Measurements from ENCODE around the gene TRIO. TPM values are rescaled to one million over a fixed set of nuclear protein-coding genes. Genes with fewer than 3 reads are reported as not detected.

Gene TRIO
- total RNA-seq (2013; cell fraction: nucleolus; rRNA removed): 1,689 and 1,819 TPM in 2 replicates
- total RNA-seq (2014; rRNA removed): 49.0 and 50.6 TPM in 2 replicates
- 48.9 and 56.3 TPM in 2 replicates for total RNA-seq (2014; rRNA removed; fragmentation: Illumina TruSeq; extraction: Trizol)
- 87.3 and 96.4 TPM in 2 replicates for total RNA-seq (2021)
- polyA plus RNA-seq (2011; ENCODE audit: low read depth): 62.6 TPM
- polyA plus RNA-seq (2011; rRNA removed): 67.6 and 71.9 TPM in 2 replicates
- 46.8 and 51.7 TPM in 2 replicates for polyA plus RNA-seq (2011; cell fraction: cytosol; rRNA removed)
- polyA plus RNA-seq (2011; cell fraction: nucleus; rRNA removed): 366 and 390 TPM in 2 replicates
- 54.9 and 67.5 TPM in 2 replicates for polyA plus RNA-seq (2012)
- polyA plus RNA-seq (2014; fragmentation: Illumina TruSeq; extraction: Trizol): 41.3 and 57.2 TPM in 2 replicates
- 1 to 10 TPM; 5.1 to 5.8 TPM for polyA plus RNA-seq (2014; fragmentation: Nextera tagmentation; extraction: Ambion mirVana)
- 40.2 and 49.4 TPM in 2 replicates for polyA plus RNA-seq (2014; rRNA removed)
- 10 to 100 TPM in 1 of 2 experiments, 1 to 10 TPM in 1; 10.0 to 11.2 TPM for polyA plus RNA-seq (2016; fragmentation: Nextera tagmentation; extraction: Ambion mirVana)
- polyA minus RNA-seq (2011; rRNA and poly(A)+ RNA removed): 414 and 436 TPM in 2 replicates
- polyA minus RNA-seq (2011; cell fraction: cytosol; rRNA and poly(A)+ RNA removed): 45.6 and 49.8 TPM in 2 replicates
- polyA minus RNA-seq (2011; cell fraction: nucleus; rRNA and poly(A)+ RNA removed): 344 and 514 TPM in 2 replicates
- percentile 95 among the genes with signal in this experiment for Bru-seq, nascent RNA
- BruChase-seq, experiment 1, labeled RNA remaining after a 6-hour chase: percentile 93 among the genes with signal in this experiment
- percentile 93 among the genes with signal in this experiment for BruChase-seq, experiment 2, labeled RNA remaining after a 2-hour chase
- long read RNA-seq, experiment 1: 0 reads
- long read RNA-seq, experiment 2, partial matches to known transcripts: 6 of 18 reads
- long read RNA-seq, experiment 2, other reads (novel, unspliced or antisense): 10 of 18 reads

DNA sequence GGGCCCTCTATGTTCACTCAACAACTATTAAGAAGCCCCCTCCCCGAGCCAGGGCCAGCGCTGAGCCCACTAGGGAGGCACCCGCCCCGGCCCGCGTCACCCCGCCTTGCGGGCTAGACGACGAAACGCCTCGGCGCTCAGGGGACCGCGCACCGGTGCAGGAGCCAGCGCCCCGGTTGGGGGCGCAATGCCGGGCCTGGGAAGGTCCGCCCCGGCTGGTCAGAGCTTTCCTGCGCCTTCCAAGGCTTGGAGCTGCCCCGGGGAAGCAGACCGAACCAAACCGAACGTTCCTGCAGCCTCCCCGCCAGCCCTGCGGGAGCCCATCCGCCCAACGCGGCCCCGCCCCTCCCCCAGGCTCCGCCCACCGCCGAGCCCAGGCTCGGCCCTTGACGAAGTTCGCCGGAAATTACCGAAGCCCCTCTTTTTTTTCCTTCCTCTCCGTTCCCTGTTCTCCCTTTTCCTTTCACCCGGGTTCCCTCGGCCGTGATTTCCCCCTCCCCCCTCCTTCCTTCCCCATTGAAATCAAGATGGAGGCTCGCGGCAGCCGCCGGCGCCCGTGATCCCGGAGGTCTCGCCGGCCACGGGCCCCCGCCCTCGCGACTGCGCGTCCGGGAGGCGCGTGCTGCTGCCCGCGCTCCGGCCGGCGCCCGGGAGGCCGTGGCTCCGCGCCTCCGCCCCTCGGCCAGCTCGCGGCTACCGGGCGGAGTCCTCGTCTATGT is at the start of gene TRIO:
TRIO (plus strand) TSS at position 516 of the 719 bp plus-strand sequence. CDS start 384 bp downstream, outside the sequence.
- H3K4me3 ChIP-seq: peak within 1 kb of the TSS; percentile 100
- DNase-seq (ENCODE audit: low read depth, low spot score): no peak
- WGBS (ENCODE audit: insufficient coverage, insufficient replicate concordance, low lambda C conversion rate, missing lambda C conversion rate): 1% methylated on average over 34 of the region's 79 CpGs
- no peaks in the 10 kb centered on the region; the same call in 2 of the 3 replicates for H3K9me3 ChIP-seq (replicated peaks; ENCODE audit: control insufficient read depth, insufficient read depth, low read length)
- peak within 1 kb of the TSS; percentile 84 for H3K9ac ChIP-seq (ENCODE audit: control insufficient read depth, insufficient read depth, low read length)
- peak within 1 kb of the TSS; percentile 74 for H2AFZ ChIP-seq (ENCODE audit: control insufficient read depth, low read depth, low read length)
- BruUV-seq (replicated peaks): no TSS peak
- peak; percentile 74 for FAIRE-seq
- ChIA-PET RAD21 (ENCODE audit: unreplicated experiment) (interaction anchor here (0.7 to 17.7 kb wide), 10 partner anchors 13 to 525 kb away, joined by 3 to 373 read pairs (median 6); no protein-coding TSS in a partner anchor), POLR2A (interaction anchor here (1.0 to 22.7 kb wide), 7 partner anchors 12 to 105 kb away, joined by 3 to 347 read pairs (median 7); no protein-coding TSS in a partner anchor), SMC1A (ENCODE audit: uncharacterized antibody, unreplicated experiment) (interaction anchor here (0.7 to 13.1 kb wide), 4 partner anchors 34 to 273 kb away, joined by 3 to 225 read pairs (median 16); no protein-coding TSS in a partner anchor), CTCF (interaction anchor here (0.6 to 1.8 kb wide), 8 partner anchors 17 to 725 kb away, joined by 3 to 8 read pairs (median 4); no protein-coding TSS in a partner anchor)
- in situ Hi-C loops (cut with MboI): no loop called here
- peak within 1 kb of the TSS; percentile 70 for H3K27ac ChIP-seq (ENCODE audit: control insufficient read depth, insufficient read depth)
- peaks cover 46% of the 10 kb centered on the region for H3K79me2 ChIP-seq (ENCODE audit: control insufficient read depth, insufficient read depth, low read length)
- peaks cover 14% of the 10 kb centered on the region for H3K4me1 ChIP-seq (ENCODE audit: control insufficient read depth, insufficient read depth, low read length)
- peak within 1 kb of the TSS; percentile 64 for H3K4me2 ChIP-seq (ENCODE audit: control insufficient read depth, insufficient read depth)
- intact Hi-C loops (cut with micrococcal nuclease; ENCODE audit: unreplicated experiment): loop anchor here (1.0 kb wide), 1 partner anchor 34 kb away; no protein-coding TSS in a partner anchor
- no peaks in the 10 kb centered on the region for H4K20me1 ChIP-seq (ENCODE audit: control insufficient read depth, insufficient read depth)
- no peaks in the 10 kb centered on the region for H3K36me3 ChIP-seq (ENCODE audit: control insufficient read depth in 2 of 2, insufficient read depth in 2 of 2, low read length in 1 of 2)
- H3K27me3 ChIP-seq (replicated peaks in 1 of 2; ENCODE audit: control insufficient read depth in 2 of 2, insufficient read depth in 2 of 2, low read length in 1 of 2): no peaks in the 10 kb centered on the region
- ATAC-seq: peak; percentile 63
- TF ChIP-seq BHLHE40 (IDR thresholded peaks at IDR 0.05; ENCODE audit: borderline replicate concordance in 1 of 2, low read depth in 2 of 2, low read length in 1 of 2): peak; percentile 64 to 88; a peak in 3 of 4 replicates
- peak; percentile 12; the same call in 1 of the 2 replicates for TF ChIP-seq CREM (IDR thresholded peaks at IDR 0.05; ENCODE audit: low read depth)
- peak; percentile 77 for TF ChIP-seq IKZF1 (conservative IDR thresholded peaks at IDR 0.05)
- no peak for TF ChIP-seq RUNX3 (IDR thresholded peaks at IDR 0.05; ENCODE audit: low read length)
- no peak; the same call in 1 of the 2 replicates for TF ChIP-seq CREB1 (IDR thresholded peaks at IDR 0.05; ENCODE audit: low read depth)
- peak; percentile 27; the same call in 1 of the 2 replicates for TF ChIP-seq PML (IDR thresholded peaks at IDR 0.05; ENCODE audit: low read length)
- peak; percentile 84 for TF ChIP-seq ZSCAN29 (IDR thresholded peaks at IDR 0.05)
- peak; percentile 59 for TF ChIP-seq LARP7 (IDR thresholded peaks at IDR 0.05)
- TF ChIP-seq, protein P1, sequence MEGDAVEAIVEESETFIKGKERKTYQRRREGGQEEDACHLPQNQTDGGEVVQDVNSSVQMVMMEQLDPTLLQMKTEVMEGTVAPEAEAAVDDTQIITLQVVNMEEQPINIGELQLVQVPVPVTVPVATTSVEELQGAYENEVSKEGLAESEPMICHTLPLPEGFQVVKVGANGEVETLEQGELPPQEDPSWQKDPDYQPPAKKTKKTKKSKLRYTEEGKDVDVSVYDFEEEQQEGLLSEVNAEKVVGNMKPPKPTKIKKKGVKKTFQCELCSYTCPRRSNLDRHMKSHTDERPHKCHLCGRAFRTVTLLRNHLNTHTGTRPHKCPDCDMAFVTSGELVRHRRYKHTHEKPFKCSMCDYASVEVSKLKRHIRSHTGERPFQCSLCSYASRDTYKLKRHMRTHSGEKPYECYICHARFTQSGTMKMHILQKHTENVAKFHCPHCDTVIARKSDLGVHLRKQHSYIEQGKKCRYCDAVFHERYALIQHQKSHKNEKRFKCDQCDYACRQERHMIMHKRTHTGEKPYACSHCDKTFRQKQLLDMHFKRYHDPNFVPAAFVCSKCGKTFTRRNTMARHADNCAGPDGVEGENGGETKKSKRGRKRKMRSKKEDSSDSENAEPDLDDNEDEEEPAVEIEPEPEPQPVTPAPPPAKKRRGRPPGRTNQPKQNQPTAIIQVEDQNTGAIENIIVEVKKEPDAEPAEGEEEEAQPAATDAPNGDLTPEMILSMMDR (IDR thresholded peaks at IDR 0.05 in 2 of 3, conservative IDR thresholded peaks at IDR 0.05 in 1 of 3; ENCODE audit: control insufficient read depth in 2 of 3, extremely low read depth in 1 of 3, insufficient read depth in 1 of 3, low read depth in 3 of 3, low read length in 3 of 3): peak; percentile 44 to 56 (median 53); a peak in 5 of 6 replicates
- TF ChIP-seq, protein P2, sequence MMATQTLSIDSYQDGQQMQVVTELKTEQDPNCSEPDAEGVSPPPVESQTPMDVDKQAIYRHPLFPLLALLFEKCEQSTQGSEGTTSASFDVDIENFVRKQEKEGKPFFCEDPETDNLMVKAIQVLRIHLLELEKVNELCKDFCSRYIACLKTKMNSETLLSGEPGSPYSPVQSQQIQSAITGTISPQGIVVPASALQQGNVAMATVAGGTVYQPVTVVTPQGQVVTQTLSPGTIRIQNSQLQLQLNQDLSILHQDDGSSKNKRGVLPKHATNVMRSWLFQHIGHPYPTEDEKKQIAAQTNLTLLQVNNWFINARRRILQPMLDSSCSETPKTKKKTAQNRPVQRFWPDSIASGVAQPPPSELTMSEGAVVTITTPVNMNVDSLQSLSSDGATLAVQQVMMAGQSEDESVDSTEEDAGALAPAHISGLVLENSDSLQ (IDR thresholded peaks at IDR 0.05): 0 out of 2 replicates have a peak, but pooled peaks have one; percentile 19
- peak; percentile 61; the same call in 1 of the 2 replicates for TF ChIP-seq POLR2AphosphoS5 (IDR thresholded peaks at IDR 0.05; ENCODE audit: low read length)
- no peak for TF ChIP-seq SP1 (IDR thresholded peaks at IDR 0.05; ENCODE audit: low read depth, low read length)
- peak; percentile 15; the same call in 1 of the 2 replicates for TF ChIP-seq RB1 (IDR thresholded peaks at IDR 0.05; ENCODE audit: borderline replicate concordance)
- peak; percentile 73 for TF ChIP-seq POLR2A (IDR thresholded peaks at IDR 0.05; ENCODE audit: low read depth, low read length)
- TF ChIP-seq IRF4 (IDR thresholded peaks at IDR 0.05; ENCODE audit: low read depth, low read length): no peak
- no peak for TF ChIP-seq CBX3 (IDR thresholded peaks at IDR 0.05; ENCODE audit: borderline replicate concordance, low read depth)
